Osteoblast (primary cell): ENCODE measurements around the gene NANOS1. TPM values are rescaled to one million over a fixed set of nuclear protein-coding genes. Genes with fewer than 3 reads are reported as not detected.

ENCODE experiments used
- DNase-seq: peaks from one replicate; pipeline ENCODE4 v3.0.0; 2011; ENCODE audit warnings: low spot score, mixed read lengths; ENCODE audit not compliant: insufficient read length; ENCODE audit errors: missing footprints
- H2AFZ ChIP-seq: 2 replicates; pipeline ENCODE4 v1.6.0; 2011; ENCODE audit warnings: mild to moderate bottlenecking, low read length
- H3K27ac ChIP-seq: 2 replicates; pipeline ENCODE4 v1.5.1; 2011; ENCODE audit warnings: mild to moderate bottlenecking, low read depth, low read length, moderate library complexity
- H3K27me3 ChIP-seq: 2 replicates; pipeline ENCODE4 v1.6.0; 2012; ENCODE audit warnings: mild to moderate bottlenecking, control low read depth, inconsistent platforms, low read length, moderate library complexity; ENCODE audit not compliant: insufficient read depth
- H3K36me3 ChIP-seq: 2 replicates; pipeline ENCODE4 v1.5.1; 2011; ENCODE audit warnings: mild to moderate bottlenecking, low read length, control low read depth, moderate library complexity; ENCODE audit not compliant: insufficient read depth
- H3K4me1 ChIP-seq: 2 replicates; pipeline ENCODE4 v1.5.1; 2011; ENCODE audit warnings: mild to moderate bottlenecking, low read length, control low read depth, moderate library complexity; ENCODE audit not compliant: insufficient read depth
- H3K4me2 ChIP-seq: 2 replicates; pipeline ENCODE4 v1.6.0; 2011; ENCODE audit warnings: mild to moderate bottlenecking, low read length; ENCODE audit not compliant: insufficient read depth
- H3K4me3 ChIP-seq: fragments of 200-600 bp; sonication (generic); 3 replicates; pipeline ENCODE4 v1.5.1; 2012; ENCODE audit warnings: mild to moderate bottlenecking, low read length, inconsistent platforms; ENCODE audit not compliant: insufficient read depth
- H3K79me2 ChIP-seq: 2 replicates; pipeline ENCODE4 v1.6.0; 2012; ENCODE audit warnings: mild to moderate bottlenecking, low read length, control low read depth, inconsistent platforms; ENCODE audit not compliant: insufficient read depth
- H3K9me3 ChIP-seq: 2 replicates; pipeline ENCODE4 v1.5.1; 2011; ENCODE audit warnings: low read depth, low read length, control low read depth
- H4K20me1 ChIP-seq: 2 replicates; pipeline ENCODE4 v1.6.0; 2012; ENCODE audit warnings: mild to moderate bottlenecking, low read length, control low read depth; ENCODE audit not compliant: insufficient read depth
- CTCF ChIP-seq: IDR thresholded peaks from 2 replicates; pipeline ENCODE4 v1.5.1; 2011; ENCODE audit warnings: mild to moderate bottlenecking, low read depth, low read length, moderate library complexity; ENCODE audit errors: extremely low read depth
- total RNA-seq: library from RNA; depleted of rRNA; stranded (reverse); fragments of >200 nt; gene quantifications from 2 replicates; pipeline ENCODE4 v1.2.3, GENCODE V29; 2012

NANOS1 gene
- total RNA-seq, 1 donor: 1.1 TPM

GRCh38 chr10:118990326-118990725 is 39.2 kb upstream of the NANOS1 start:
- DNase-seq: no peak
- Histone ChIP-seq H2AFZ (no peak overlapping the region), H3K27me3 (peaks cover 25% of the 10 kb centered on the region), H3K4me1 (no peaks in the 10 kb centered on the region), H3K9me3 (no peaks in the 10 kb centered on the region), H3K4me2 (no peak overlapping the region), H3K27ac (no peak overlapping the region), H3K36me3 (no peaks in the 10 kb centered on the region), H3K79me2 (no peaks in the 10 kb centered on the region), H3K4me3 (no peak overlapping the region), H4K20me1 (no peaks in the 10 kb centered on the region)
- no peak for TF ChIP-seq CTCF

GRCh38 chr10:118992496-118992895 is 37.0 kb upstream of the NANOS1 start:
- H3K4me3 ChIP-seq: no peak overlapping the region
- H3K9me3 ChIP-seq: no peaks in the 10 kb centered on the region
- H3K27ac ChIP-seq: no peak overlapping the region
- no peaks in the 10 kb centered on the region for H3K36me3 ChIP-seq
- H3K4me2 ChIP-seq: no peak overlapping the region
- no peaks in the 10 kb centered on the region for H3K79me2 ChIP-seq
- H3K27me3 ChIP-seq: peaks cover 33% of the 10 kb centered on the region
- H2AFZ ChIP-seq: no peak overlapping the region
- DNase-seq: no peak
- TF ChIP-seq CTCF: no peak
- H4K20me1 ChIP-seq: no peaks in the 10 kb centered on the region
- no peaks in the 10 kb centered on the region for H3K4me1 ChIP-seq

DNA sequence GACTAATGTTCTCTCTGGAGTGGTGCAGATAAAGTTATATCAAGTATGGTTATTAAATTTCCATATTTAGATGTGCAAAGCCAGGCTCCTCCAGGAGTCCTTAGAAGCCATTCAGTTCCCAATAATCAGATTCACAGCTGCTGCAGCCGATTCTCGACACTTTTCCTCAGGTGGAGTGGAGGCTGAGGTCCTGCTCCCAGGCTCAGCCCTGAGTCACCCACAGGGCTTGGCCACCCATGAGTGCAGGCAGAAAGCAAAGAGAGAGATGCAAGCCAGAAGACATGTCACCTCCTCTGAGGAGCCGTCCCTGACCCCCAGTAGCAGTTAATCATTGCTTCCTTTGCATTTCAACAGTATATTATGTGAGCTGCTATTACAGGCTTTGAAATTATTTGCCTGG is 36.3 kb upstream of the NANOS1 start:
- Histone ChIP-seq H3K79me2 (no peaks in the 10 kb centered on the region), H3K4me3 (no peak overlapping the region)

DNA sequence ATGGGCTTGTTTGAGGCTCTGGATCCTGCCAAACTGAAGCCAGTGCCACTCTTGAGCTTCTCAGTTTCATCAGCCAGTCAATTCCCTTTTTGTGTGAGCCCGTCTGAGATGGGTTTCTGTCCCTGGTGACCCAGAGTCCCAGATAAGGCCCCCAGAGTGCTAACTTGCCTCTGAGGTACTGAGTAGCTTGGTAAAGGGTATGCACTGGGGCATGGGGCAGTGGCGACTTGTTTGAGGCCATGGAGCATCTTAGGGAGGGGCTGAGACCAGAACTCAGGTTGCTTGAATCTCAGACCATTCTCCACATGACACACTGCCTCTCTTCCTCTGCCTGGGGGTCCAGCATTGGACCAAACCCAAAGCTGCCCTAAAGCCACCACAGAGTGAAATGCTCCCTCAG is 35.2 kb upstream of the NANOS1 start:
- Histone ChIP-seq H3K9me3 (no peaks in the 10 kb centered on the region), H3K4me1 (no peaks in the 10 kb centered on the region), H3K4me3 (no peak overlapping the region), H4K20me1 (no peaks in the 10 kb centered on the region), H3K27me3 (peaks cover 40% of the 10 kb centered on the region), H3K36me3 (no peaks in the 10 kb centered on the region), H2AFZ (no peak overlapping the region), H3K27ac (no peak overlapping the region), H3K79me2 (no peaks in the 10 kb centered on the region), H3K4me2 (no peak overlapping the region)
- TF ChIP-seq CTCF: no peak
- no peak for DNase-seq

More for the DNA sequence above, 36.3 kb upstream of the NANOS1 start:
- no peak for DNase-seq
- no peak overlapping the region for H2AFZ ChIP-seq
- TF ChIP-seq CTCF: no peak
- H4K20me1 ChIP-seq: no peaks in the 10 kb centered on the region
- H3K27ac ChIP-seq: no peak overlapping the region
- H3K4me2 ChIP-seq: no peak overlapping the region
- H3K4me1 ChIP-seq: no peaks in the 10 kb centered on the region
- no peaks in the 10 kb centered on the region for H3K9me3 ChIP-seq
- no peaks in the 10 kb centered on the region for H3K36me3 ChIP-seq
- H3K27me3 ChIP-seq: peaks cover 36% of the 10 kb centered on the region
